ENCODE data around the gene EFEMP2.

GRCh38 chr11:65859812-65860277 lies 12.8 kb downstream of the EFEMP2 start:
- TF ChIP-seq YY1 (IDR thresholded peaks at IDR 0.05; ENCODE audit: insufficient read depth, insufficient read length) (no peak), ZNF274 (IDR thresholded peaks at IDR 0.05; ENCODE audit: low read depth, low read length) (no peak)
